Activated CD8-positive, alpha-beta memory T cell treated with anti-CD3 and anti-CD28 coated beads, Interleukin-2, amount 50 U/mL, for 1 hour (primary cell): ENCODE results near the gene DNAH11.
"Not testable (repeated sequence)": the region's sequence is repeated elsewhere in the genome, so short reads cannot be mapped to it uniquely, and the experiment has no call there.

Experiments
- DNase-seq: peaks from one replicate; pipeline ENCODE4 v3.0.0-alpha.2; 2020; ENCODE audit errors: extremely low read depth

DNAH11 gene, protein sequence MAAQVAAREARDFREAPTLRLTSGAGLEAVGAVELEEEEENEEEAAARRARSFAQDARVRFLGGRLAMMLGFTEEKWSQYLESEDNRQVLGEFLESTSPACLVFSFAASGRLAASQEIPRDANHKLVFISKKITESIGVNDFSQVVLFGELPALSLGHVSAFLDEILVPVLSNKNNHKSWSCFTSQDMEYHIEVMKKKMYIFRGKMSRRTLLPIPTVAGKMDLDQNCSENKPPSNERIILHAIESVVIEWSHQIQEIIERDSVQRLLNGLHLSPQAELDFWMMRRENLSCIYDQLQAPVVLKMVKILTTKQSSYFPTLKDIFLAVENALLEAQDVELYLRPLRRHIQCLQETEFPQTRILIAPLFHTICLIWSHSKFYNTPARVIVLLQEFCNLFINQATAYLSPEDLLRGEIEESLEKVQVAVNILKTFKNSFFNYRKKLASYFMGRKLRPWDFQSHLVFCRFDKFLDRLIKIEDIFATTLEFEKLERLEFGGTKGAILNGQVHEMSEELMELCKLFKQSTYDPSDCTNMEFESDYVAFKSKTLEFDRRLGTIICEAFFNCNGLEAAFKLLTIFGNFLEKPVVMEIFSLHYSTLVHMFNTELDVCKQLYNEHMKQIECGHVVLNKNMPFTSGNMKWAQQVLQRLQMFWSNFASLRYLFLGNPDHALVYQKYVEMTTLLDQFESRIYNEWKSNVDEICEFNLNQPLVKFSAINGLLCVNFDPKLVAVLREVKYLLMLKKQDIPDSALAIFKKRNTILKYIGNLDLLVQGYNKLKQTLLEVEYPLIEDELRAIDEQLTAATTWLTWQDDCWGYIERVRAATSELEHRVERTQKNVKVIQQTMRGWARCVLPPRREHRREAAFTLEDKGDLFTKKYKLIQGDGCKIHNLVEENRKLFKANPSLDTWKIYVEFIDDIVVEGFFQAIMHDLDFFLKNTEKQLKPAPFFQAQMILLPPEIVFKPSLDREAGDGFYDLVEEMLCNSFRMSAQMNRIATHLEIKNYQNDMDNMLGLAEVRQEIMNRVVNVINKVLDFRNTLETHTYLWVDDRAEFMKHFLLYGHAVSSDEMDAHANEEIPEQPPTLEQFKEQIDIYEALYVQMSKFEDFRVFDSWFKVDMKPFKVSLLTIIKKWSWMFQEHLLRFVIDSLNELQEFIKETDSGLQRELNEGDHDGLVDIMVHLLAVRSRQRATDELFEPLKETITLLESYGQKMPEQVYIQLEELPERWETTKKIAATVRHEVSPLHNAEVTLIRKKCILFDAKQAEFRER (N-terminal part only)

DNA sequence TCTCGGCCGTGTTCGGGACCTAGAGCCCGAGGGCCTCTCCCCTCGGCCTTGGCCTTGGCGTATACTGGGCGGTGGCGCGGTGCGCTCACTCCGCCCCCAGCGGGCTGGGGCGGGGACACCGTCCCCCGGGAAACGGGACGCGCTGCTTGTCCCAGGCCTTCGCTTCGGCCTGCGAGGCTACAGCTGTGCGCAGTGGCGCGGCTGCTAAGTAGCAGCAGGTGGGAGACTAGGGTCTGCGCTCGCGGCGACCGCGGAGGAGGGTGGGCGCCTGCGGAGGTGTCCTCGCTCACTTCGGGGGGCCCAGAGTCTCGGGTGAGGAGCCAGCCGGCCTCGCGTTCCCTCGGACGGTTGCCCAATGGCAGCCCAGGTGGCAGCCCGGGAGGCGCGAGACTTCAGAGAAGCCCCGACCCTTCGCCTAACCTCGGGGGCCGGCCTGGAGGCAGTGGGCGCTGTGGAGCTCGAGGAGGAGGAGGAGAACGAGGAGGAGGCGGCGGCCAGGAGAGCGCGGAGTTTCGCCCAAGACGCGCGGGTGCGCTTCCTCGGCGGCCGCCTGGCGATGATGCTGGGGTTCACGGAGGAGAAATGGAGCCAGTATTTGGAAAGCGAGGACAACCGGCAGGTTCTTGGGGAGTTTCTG, at the start of gene DNAH11:
Gene DNAH11 (plus strand): TSS at position 149 of the 637 bp plus-strand sequence. CDS start 207 bp downstream, at position 356.
- no peak for DNase-seq

- no peak for DNase-seq
These were observed 47.1 kb upstream of the DNAH11 start for GRCh38 chr7:21495731-21496130.

GRCh38 chr7:21497072-21497471, 45.8 kb upstream of the DNAH11 start:
- DNase-seq = no peak

DNA sequence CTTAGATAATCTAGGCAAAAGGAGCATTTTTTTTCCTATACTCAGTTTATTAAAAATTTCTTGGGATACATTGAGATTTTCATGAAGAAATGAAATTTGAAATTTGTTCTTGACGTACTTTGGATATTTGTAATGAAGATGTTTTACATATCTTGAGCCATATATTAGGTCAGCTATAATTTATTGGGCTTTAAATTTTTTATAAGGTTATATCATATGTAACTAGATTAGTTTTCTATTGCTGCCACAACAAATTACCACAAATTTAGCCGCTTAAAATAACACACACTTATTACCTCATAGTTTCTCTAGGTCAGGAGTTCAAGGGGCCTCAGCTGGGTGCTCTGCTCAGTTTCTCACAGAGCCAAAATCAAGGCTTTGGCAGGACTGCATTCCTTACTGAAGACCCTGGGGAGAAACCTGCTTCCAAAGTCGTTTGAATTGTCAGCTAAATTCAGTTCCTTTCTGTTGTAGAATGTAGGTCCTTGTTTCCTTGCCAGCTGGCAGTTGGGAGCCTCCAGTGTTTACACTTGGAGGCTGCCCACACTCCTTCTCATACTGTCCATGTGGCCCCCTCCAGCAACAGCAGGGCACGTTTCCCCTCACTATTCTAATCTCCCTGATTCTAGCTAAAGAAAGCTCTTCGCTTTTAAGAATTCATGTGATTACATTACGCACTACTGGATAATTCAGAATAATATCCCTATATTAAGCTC, 42.6 kb upstream of the DNAH11 start:
- DNase-seq = no peak

- no peak for DNase-seq
These were observed 38.8 kb upstream of the DNAH11 start for GRCh38 chr7:21504021-21504420.

DNA sequence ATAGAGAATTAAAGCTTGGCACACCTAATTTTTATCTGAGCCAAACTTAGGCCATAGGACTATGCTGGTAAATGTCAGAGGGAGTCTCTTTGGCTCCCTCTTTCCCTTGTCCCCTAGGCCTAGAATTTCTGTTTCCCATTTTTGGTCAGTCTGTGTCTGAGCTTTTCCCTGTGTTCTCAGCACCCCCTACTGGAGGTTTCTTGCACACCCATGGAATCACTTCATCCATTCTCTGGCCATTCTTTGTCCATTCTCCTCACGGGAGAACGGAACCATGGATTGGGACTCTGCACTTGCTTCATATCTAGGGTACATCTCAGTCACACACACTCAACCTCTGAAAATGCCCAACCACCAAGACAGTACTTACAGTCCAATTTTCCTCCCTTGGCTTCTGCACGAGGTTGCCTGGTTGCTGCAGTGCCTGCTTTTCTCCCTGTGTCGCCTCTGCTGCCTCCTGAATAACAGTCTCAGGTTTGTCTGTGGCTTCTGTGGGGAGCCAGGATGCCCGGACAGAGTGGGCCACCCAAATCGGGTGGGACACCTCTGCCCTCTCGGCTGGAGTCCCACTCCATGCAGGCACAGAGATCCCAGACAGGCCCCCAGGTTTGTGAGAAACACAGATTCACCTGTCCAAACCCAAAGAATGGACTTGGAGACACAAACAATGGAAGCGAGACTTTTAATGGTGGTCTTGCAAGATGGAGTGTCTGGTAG, 35.1 kb upstream of the DNAH11 start:
- no peak for DNase-seq

GRCh38 chr7:21508538-21508937, 34.3 kb upstream of the DNAH11 start:
- DNase-seq = no peak

DNA sequence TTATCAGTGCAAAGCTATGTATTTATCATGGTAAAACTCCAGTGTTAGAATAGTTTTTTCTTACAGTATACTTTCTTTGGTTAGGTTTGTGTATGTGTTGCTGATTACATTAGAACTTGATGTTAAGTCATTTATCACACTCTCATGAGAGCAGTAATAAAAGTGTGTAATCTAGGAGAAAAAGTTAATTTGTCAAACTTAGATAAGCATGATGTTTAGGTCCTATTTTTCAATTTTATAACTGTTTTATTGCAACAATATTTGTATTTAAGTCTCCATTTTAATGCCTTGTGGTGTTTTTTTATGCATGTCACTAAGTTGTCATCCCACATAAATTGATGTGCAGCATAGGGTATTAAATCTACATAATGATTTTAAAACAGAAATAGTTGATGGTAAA, 28.8 kb upstream of the DNAH11 start:
- DNase-seq = no peak

GRCh38 chr7:21524680-21525079, 18.2 kb upstream of the DNAH11 start:
- DNase-seq = no peak

DNA sequence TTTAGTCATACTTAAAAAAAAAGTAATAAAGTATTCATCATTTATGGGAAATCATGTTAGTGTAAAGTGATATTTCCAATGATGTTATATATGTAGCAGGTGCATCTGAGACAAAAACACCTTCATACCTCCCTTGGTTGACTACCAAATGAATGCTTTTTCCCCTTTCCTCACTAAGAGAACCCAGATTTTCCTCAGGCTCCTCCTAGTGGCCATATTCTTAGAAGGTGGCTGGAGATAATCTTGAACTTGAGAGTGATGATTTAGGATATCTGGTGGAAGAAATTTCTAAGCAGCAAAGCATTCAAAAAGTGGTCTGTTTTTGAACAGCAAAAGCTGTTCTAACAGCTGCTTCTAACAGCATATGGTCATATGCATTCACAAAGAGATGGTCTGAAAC, 16.8 kb upstream of the DNAH11 start:
- DNase-seq = no peak

- no peak for DNase-seq
These were observed 16.4 kb upstream of the DNAH11 start for GRCh38 chr7:21526448-21526847.

DNA sequence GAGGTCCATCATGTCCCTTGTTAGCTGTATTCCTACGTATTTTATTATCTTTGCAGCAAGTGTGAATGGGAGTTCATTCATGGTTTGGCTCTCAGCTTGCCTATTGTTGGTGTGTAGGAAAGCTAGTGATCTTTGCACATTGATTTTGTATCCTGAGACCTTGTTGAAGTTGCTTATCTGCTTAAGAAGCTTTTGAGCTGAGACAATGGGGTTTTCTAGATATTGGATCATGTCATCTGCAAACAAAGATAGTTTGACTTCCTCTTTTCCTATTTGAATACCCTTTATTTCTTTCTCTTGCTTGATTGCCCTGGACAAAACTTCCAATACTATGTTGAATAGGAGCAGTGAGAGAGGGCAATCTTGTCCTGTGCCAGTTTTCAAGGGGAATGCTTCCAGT, 10.4 kb upstream of the DNAH11 start:
- not testable (repeated sequence) for DNase-seq

- not testable (repeated sequence) for DNase-seq
These were observed 9.2 kb upstream of the DNAH11 start for GRCh38 chr7:21533646-21534045.

DNA sequence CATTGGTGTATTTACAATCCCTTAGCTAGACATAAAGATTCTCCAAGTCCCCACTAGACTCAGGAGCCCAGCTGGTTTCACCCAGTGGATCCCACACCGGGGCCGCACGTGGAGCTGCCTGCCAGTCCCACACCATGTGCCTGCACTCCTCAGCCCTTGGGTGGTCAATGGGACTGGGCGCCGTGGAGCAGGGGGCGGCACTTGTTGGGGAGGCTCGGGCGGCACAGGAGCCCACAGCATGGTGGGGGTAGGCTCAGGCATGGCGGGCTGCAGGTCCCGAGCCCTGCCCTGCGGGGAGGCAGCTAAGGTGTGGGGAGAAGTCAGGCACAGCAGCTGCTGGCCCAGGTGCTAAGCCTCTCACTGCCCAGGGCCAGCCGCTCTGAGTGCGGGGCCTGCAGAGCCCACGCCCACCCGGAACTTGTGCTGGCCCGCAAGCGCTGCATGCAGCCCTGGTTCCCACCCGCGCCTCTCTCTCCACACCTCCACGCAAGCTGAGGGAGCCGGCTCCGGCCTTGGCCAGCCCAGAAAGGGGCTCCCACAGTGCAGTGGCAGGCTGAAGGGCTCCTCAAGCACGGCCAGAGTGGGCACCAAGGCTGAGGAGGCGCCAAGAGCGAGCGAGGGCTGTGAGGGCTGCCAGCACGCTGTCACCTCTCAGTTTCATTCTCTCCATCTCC, 6.3 kb upstream of the DNAH11 start:
- not testable (repeated sequence) for DNase-seq

- no peak for DNase-seq
These were observed 3.8 kb upstream of the DNAH11 start for GRCh38 chr7:21538936-21539495.

DNA sequence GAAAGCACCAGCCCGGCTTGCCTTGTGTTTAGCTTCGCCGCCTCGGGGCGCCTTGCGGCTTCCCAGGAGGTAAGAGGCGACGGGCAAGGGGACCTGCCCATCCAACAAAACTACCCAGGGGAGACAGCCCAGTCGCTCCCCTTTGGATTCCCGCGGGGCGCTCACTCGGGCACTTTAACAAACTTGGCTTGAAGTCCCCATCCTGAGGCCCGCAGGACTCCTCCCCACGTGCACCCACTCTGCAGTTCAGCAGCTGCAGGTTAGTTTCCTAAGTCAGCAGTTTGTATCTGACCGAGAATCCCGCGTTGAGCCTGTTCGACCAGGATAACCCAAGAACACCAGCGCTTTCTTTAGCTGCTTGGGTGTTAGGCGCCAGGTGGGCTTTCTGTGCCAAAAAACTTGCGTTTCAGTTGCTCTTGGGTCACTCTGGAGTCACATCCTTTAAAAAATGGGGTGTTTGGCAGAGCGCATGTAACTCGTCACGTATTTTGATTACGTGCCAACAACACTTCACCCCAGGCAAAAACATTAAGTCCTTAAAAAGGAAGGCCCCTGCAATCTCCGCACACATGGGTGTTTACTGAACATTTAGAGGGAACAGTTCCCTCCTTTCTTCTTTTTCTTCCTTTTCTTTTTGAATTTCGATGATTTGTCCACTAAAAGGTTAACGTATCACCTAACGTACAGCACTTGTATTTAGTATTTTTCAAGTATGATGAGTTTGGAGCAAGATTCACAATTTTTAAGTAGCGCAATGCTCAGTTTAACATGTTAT, 876 bp downstream of the DNAH11 start:
- DNase-seq = no peak

GRCh38 chr7:21544303-21544656, 1.4 kb downstream of the DNAH11 start:
- no peak for DNase-seq

DNA sequence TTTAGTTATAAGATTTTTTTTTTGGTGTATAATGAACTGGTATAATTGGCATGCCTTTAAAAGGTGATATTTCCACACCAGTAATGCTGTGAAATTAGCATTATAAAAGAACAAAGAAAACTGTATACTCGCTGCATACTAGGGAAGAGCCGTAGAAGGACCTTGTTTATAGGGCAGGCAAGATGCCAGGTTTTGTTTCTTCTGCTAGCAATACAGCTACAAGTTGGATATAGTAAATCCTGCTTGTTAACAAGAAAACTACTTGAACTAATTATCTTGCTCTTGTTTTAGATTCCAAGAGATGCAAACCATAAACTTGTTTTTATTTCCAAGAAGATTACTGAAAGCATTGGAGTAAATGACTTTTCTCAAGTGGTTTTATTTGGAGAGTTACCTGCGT, 1.9 kb downstream of the DNAH11 start:
- no peak for DNase-seq

DNA sequence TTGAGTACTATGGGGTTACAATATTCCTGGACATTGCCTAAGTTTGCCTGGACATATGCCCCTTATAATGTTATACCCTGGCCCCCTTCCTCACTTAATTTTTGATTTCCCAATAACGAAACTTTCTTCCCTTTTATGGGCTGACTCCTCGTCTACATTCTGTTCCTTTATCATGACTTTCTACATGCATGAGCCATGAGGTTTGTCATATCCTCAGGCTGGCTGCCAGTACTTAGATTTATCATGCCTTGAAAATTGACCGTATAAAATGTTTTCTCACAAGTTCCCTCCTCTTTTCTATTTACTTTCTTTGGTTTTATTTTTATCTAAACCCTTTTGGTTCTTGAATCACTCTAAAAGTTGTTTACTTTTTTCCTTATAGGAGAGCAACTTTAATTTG, 4.7 kb downstream of the DNAH11 start:
- no peak for DNase-seq
